Fibroblast of lung (primary cell): ENCODE measurements around the gene HIGD1A. TPM values are rescaled to one million over a fixed set of nuclear protein-coding genes. Genes with fewer than 3 reads are reported as not detected.

Experiments
- DNase-seq, 2 donors: peaks; one replicate each; pipeline versions ENCODE4 v3.0.0 to v3.0.0-alpha.2; 2010; ENCODE audit warnings: low read depth in 2 of 2
- H2AFZ ChIP-seq: 2 replicates; pipeline ENCODE4 v1.5.1; 2012; ENCODE audit warnings: low read length, control low read depth, inconsistent platforms
- H3K27ac ChIP-seq: 2 replicates; pipeline ENCODE4 v1.5.1; 2011; ENCODE audit warnings: low read length, control low read depth; ENCODE audit not compliant: insufficient read depth
- H3K27me3 ChIP-seq: 2 replicates; pipeline ENCODE4 v1.5.1; 2011; ENCODE audit warnings: mild to moderate bottlenecking, low read length; ENCODE audit not compliant: control insufficient read depth, insufficient read depth
- H3K36me3 ChIP-seq: 2 replicates; pipeline ENCODE4 v1.5.1; 2011; ENCODE audit warnings: low read length; ENCODE audit not compliant: control insufficient read depth, insufficient read depth
- H3K4me1 ChIP-seq: 2 replicates; pipeline ENCODE4 v1.5.1; 2011; ENCODE audit warnings: low read length; ENCODE audit not compliant: control insufficient read depth, insufficient read depth; ENCODE audit errors: extremely low read depth
- H3K4me2 ChIP-seq: 2 replicates; pipeline ENCODE4 v1.5.1; 2011; ENCODE audit warnings: low read length, control low read depth; ENCODE audit not compliant: insufficient read depth; ENCODE audit errors: extremely low read depth
- H3K4me3 ChIP-seq, 4 experiments: fragments of 200-600 bp in 1 of 4; sonication (generic) in 1 of 4; replicated peaks in 1 of 4; 2 replicates each; pipeline ENCODE4 v1.5.1; 2011 to 2016; ENCODE audit warnings: low read length in 4 of 4, low read depth in 3 of 4, mild to moderate bottlenecking in 3 of 4, control low read depth in 2 of 4, inconsistent platforms in 1 of 4, mixed read lengths in 1 of 4; ENCODE audit not compliant: insufficient read depth in 1 of 4; ENCODE audit errors: control extremely low read depth in 1 of 4
- H3K79me2 ChIP-seq: 2 replicates; pipeline ENCODE4 v1.5.1; 2012; ENCODE audit warnings: mild to moderate bottlenecking, low read length, inconsistent platforms; ENCODE audit not compliant: control insufficient read depth, insufficient read depth
- H3K9ac ChIP-seq: 2 replicates; pipeline ENCODE4 v1.5.1; 2011; ENCODE audit warnings: mild to moderate bottlenecking, low read length, control low read depth; ENCODE audit not compliant: insufficient read depth
- H3K9me3 ChIP-seq: 2 replicates; pipeline ENCODE4 v1.5.1; 2012; ENCODE audit warnings: low read depth, low read length; ENCODE audit not compliant: control insufficient read depth, insufficient read depth
- H4K20me1 ChIP-seq: 2 replicates; pipeline ENCODE4 v1.5.1; 2011; ENCODE audit warnings: low read length; ENCODE audit not compliant: control insufficient read depth, insufficient read depth; ENCODE audit errors: extremely low read depth
- EZH2 ChIP-seq: IDR thresholded peaks from 2 replicates; pipeline ENCODE4 v1.5.1; 2012; ENCODE audit warnings: low read length, control low read depth, mild to moderate bottlenecking; ENCODE audit errors: missing control alignments
- polyA plus RNA-seq, 2 donors: library from polyadenylated mRNA; depleted of rRNA in 1 of 2; stranded (reverse) in 1 of 2; unstranded in 1 of 2; fragments of >200 nt; gene quantifications; 2 replicates each; pipeline ENCODE4 v1.2.1, GENCODE V29; 2011 to 2012; ENCODE audit warnings: missing spikeins in 1 of 2
- total RNA-seq: library from RNA; depleted of rRNA; stranded (reverse); fragments of >200 nt; gene quantifications from 2 replicates; pipeline ENCODE4 v1.2.1, GENCODE V29; 2014
- TF ChIP-seq, protein P1 (sequence below), 2 donors: IDR thresholded peaks in 1 of 2; conservative IDR thresholded peaks in 1 of 2; 1 replicate in 1 of 2; 2 replicates in 1 of 2; pipeline ENCODE4 v1.5.1; 2011 to 2012; ENCODE audit warnings: low read length in 2 of 2, control low read depth in 1 of 2, inconsistent platforms in 1 of 2, low read depth in 1 of 2, mild to moderate bottlenecking in 1 of 2

The HIGD1A gene
- total and polyA plus RNA-seq, 2 donors (not counting 1 experiment from before 2014, with no cell fraction given) = 121 to 245 TPM

DNA sequence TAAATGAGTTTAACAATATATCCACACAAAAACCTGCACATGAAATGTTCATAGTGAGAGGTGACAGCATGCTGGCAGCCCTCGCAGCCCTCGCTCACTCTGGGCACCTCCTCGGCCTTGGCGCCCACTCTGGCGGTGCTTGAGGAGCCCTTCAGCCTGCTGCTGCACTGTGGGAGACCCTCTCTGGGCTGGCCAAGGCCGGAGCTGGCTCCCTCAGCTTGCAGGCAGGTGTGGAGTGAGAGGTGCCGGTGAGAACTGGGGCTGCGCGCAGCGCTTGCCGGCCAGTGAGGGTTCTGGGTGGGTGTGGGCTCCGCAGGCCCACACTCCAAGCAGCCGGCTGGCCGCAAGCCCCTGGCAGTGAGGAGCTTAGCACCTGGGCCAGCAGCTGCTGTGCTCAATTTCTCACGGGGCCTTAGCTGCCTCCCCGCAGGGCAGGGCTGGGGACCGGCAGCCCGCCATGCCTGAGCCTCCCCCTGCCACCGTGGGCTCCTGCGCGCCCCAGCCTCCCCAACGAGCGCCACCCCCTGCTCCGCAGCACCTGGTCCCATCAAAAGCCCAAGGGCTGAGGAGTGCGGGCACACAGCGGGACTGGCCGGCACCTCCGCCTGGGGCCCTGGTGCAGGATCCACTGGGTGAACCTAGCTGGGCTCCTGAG lies 34.7 kb downstream of the HIGD1A start:
- no peaks in the 10 kb centered on the region for H3K36me3 ChIP-seq
- no peaks in the 10 kb centered on the region for H3K9me3 ChIP-seq
- H3K4me1 ChIP-seq = no peaks in the 10 kb centered on the region
- no peak overlapping the region for H3K27ac ChIP-seq
- H3K27me3 ChIP-seq = peaks cover 6% of the 10 kb centered on the region
- H2AFZ ChIP-seq = no peak overlapping the region
- no peaks in the 10 kb centered on the region for H4K20me1 ChIP-seq
- no peak overlapping the region for H3K9ac ChIP-seq
- H3K4me2 ChIP-seq = no peak overlapping the region
- TF ChIP-seq, protein P1, sequence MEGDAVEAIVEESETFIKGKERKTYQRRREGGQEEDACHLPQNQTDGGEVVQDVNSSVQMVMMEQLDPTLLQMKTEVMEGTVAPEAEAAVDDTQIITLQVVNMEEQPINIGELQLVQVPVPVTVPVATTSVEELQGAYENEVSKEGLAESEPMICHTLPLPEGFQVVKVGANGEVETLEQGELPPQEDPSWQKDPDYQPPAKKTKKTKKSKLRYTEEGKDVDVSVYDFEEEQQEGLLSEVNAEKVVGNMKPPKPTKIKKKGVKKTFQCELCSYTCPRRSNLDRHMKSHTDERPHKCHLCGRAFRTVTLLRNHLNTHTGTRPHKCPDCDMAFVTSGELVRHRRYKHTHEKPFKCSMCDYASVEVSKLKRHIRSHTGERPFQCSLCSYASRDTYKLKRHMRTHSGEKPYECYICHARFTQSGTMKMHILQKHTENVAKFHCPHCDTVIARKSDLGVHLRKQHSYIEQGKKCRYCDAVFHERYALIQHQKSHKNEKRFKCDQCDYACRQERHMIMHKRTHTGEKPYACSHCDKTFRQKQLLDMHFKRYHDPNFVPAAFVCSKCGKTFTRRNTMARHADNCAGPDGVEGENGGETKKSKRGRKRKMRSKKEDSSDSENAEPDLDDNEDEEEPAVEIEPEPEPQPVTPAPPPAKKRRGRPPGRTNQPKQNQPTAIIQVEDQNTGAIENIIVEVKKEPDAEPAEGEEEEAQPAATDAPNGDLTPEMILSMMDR (conservative IDR thresholded peaks at IDR 0.05 in 1 of 2, IDR thresholded peaks at IDR 0.05 in 1 of 2; ENCODE audit: low read depth in 1 of 2, low read length in 2 of 2) = no peak
- no peak for TF ChIP-seq EZH2
- H3K4me3 ChIP-seq = no peak overlapping the region
- DNase-seq = no peak
- H3K79me2 ChIP-seq = no peaks in the 10 kb centered on the region

DNA sequence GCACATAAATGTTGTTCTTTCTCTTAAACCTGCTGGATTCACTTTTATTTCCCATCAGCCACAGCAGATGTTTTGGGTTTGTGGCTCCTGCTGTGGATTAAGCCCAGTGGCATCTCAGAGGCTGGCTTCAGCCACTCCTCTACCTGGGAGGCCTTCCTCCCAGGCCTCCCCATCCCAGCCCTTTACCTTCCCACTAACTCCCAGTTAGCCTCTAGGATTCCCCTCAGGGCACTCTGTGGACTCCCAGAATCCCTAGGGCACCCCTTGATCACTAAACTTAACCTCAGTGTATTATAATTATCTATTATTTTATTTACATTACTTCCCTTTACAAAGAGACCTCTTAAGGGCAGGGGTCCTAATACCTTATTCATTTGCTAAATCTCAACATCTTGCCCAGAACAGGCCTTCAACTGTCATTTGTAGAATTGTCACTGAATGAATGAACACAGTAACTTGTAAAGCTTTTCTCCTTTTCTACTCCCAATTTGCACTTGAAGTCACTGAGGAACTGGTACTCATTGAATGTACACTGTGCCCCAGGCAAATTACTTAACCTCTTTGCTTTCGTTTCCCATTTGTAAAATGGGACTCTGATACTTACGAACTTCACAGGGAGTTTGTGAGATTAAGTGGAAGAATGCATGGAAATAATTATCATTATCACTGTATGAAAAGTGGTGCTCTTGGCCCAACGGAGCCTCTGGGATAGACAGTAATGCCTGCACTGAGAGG lies 39.6 kb downstream of the HIGD1A start:
- Histone ChIP-seq H3K4me2 (no peak overlapping the region), H3K79me2 (no peaks in the 10 kb centered on the region), H3K27me3 (peaks cover 6% of the 10 kb centered on the region), H3K9ac (no peak overlapping the region), H3K9me3 (no peaks in the 10 kb centered on the region), H3K36me3 (no peaks in the 10 kb centered on the region), H2AFZ (no peak overlapping the region), H3K4me1 (peaks cover 4% of the 10 kb centered on the region), H3K4me3 (no peak overlapping the region), H4K20me1 (no peaks in the 10 kb centered on the region), H3K27ac (no peak overlapping the region)
- no peak for DNase-seq
- no peak for TF ChIP-seq EZH2
- TF ChIP-seq, protein P1 (conservative IDR thresholded peaks at IDR 0.05 in 1 of 2, IDR thresholded peaks at IDR 0.05 in 1 of 2; ENCODE audit: low read depth in 1 of 2, low read length in 2 of 2) = no peak

DNA sequence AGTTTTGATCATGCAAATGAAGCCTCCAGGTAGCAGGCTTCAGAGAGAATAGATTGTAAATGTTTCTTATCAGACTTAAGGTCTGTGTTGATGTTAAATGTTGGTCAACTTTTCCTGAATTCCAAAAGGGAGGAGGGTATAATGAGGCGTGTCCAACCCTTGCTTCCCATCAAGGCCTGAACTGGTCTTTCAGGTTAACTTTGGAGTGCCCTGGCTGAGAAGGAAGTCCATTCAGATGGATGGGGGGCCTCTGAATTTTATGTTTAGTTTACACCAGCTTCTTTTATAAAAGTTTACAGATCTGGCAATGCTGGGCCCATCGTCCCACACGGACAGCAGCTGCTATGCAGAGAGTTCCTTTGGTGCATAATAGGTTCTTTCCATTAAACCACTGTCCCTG lies 40.2 kb downstream of the HIGD1A start:
- no peak for DNase-seq
- no peak overlapping the region for H2AFZ ChIP-seq
- no peak overlapping the region for H3K9ac ChIP-seq
- no peaks in the 10 kb centered on the region for H3K79me2 ChIP-seq
- H3K27ac ChIP-seq = no peak overlapping the region
- no peaks in the 10 kb centered on the region for H3K36me3 ChIP-seq
- peaks cover 4% of the 10 kb centered on the region for H3K4me1 ChIP-seq
- H3K4me3 ChIP-seq = no peak overlapping the region
- peaks cover 6% of the 10 kb centered on the region for H3K27me3 ChIP-seq
- H4K20me1 ChIP-seq = no peaks in the 10 kb centered on the region
- TF ChIP-seq, protein P1 (conservative IDR thresholded peaks at IDR 0.05 in 1 of 2, IDR thresholded peaks at IDR 0.05 in 1 of 2; ENCODE audit: low read depth in 1 of 2, low read length in 2 of 2) = no peak
- TF ChIP-seq EZH2 = no peak
- no peak overlapping the region for H3K4me2 ChIP-seq
- H3K9me3 ChIP-seq = no peaks in the 10 kb centered on the region
